SK-N-SH (cell line): ENCODE measurements around the gene MASP1. TPM values are rescaled to one million over a fixed set of nuclear protein-coding genes. Genes with fewer than 3 reads are reported as not detected.

Source experiments
- CTCF ChIA-PET: fragments of 300-600, 350-600 bp; formaldehyde crosslinking; extraction: SDS; loops from one replicate; lab custom pipeline; 2021; lab: Yijun Ruan, JAX
- POLR2A ChIA-PET: fragments of 350-600 bp; sonication (Branson Sonifier 250); formaldehyde crosslinking; extraction: SDS; loops from one replicate; lab custom pipeline; 2020; ENCODE audit warnings: antibody characterized with exemption, inconsistent platforms; lab: Yijun Ruan, JAX
- DNase-seq: peaks from one replicate; pipeline ENCODE4 v3.0.0; 2012
- H2AFZ ChIP-seq: fragments of 200-600 bp; sonication (generic); 2 replicates; pipeline ENCODE4 v1.8.1; 2016; ENCODE audit warnings: antibody characterized with exemption, mild to moderate bottlenecking, low read depth
- H3F3A ChIP-seq: fragments of 200-600 bp; sonication (generic); replicated peaks from 2 replicates; pipeline ENCODE3; 2016; ENCODE audit warnings: antibody characterized with exemption, mild to moderate bottlenecking; ENCODE audit not compliant: insufficient read depth
- H3K27ac ChIP-seq, 2 experiments: fragments of 200-500 bp in 1 of 2; fragments of 200-600 bp in 1 of 2; sonication (Bioruptor generic) in 1 of 2; sonication (generic), shearing (Covaris generic) in 1 of 2; 2 replicates each; pipeline versions ENCODE4 v1.5.1 to v1.6.1; 2014 to 2016; ENCODE audit warnings: low read depth in 2 of 2, inconsistent platforms in 1 of 2, low read length in 1 of 2, mild to moderate bottlenecking in 1 of 2, mixed read lengths in 1 of 2
- H3K27me3 ChIP-seq: fragments of 200-600 bp; sonication (generic), shearing (Covaris generic); 2 replicates; pipeline ENCODE4 v1.6.1; 2016; ENCODE audit warnings: mixed run types; ENCODE audit not compliant: insufficient read depth
- H3K36me3 ChIP-seq, 2 experiments: fragments of 200-500 bp in 1 of 2; fragments of 200-600 bp in 1 of 2; sonication (Bioruptor generic) in 1 of 2; sonication (generic) in 1 of 2; replicated peaks in 1 of 2; 2 replicates each; pipeline versions ENCODE3 to v1.5.1; 2014 to 2016; ENCODE audit warnings: low read length in 1 of 2, mild to moderate bottlenecking in 1 of 2; ENCODE audit not compliant: insufficient read depth in 2 of 2, control insufficient read depth in 1 of 2
- H3K4me1 ChIP-seq, 2 experiments: fragments of 200-500 bp in 1 of 2; fragments of 200-600 bp in 1 of 2; sonication (Bioruptor generic) in 1 of 2; sonication (generic), shearing (Covaris generic) in 1 of 2; 2 replicates each; pipeline versions ENCODE4 v1.5.1 to v1.6.1; 2014 to 2016; ENCODE audit warnings: low read depth in 1 of 2, low read length in 1 of 2, mixed run types in 1 of 2; ENCODE audit not compliant: insufficient read depth in 2 of 2, control insufficient read depth in 1 of 2
- H3K4me2 ChIP-seq: fragments of 200-600 bp; sonication (generic), shearing (Covaris generic); 2 replicates; pipeline ENCODE4 v1.6.1; 2017; ENCODE audit warnings: mixed run types
- H3K4me3 ChIP-seq, 2 experiments: fragments of 200-500 bp in 1 of 2; fragments of 200-600 bp in 1 of 2; sonication (Bioruptor generic) in 1 of 2; sonication (generic), shearing (Covaris generic) in 1 of 2; 2 replicates each; pipeline versions ENCODE4 v1.5.1 to v1.8.1; 2014 to 2016; ENCODE audit warnings: low read depth in 2 of 2, inconsistent platforms in 1 of 2, low read length in 1 of 2, mild to moderate bottlenecking in 1 of 2, mixed read lengths in 1 of 2, moderate library complexity in 1 of 2
- H3K79me2 ChIP-seq: fragments of 200-600 bp; sonication (generic); 2 replicates; pipeline ENCODE4 v1.8.1; 2017; ENCODE audit warnings: mild to moderate bottlenecking; ENCODE audit not compliant: insufficient read depth
- H3K9ac ChIP-seq: fragments of 200-600 bp; sonication (generic); 2 replicates; pipeline ENCODE4 v1.6.1; 2017; ENCODE audit warnings: mixed run types
- H3K9me2 ChIP-seq: fragments of 200-600 bp; sonication (generic); 2 replicates; pipeline ENCODE4 v1.6.1; 2017; ENCODE audit warnings: mixed run types
- H3K9me3 ChIP-seq: fragments of 200-600 bp; sonication (generic); 2 replicates; pipeline ENCODE4 v1.6.1; 2017; ENCODE audit warnings: mixed run types, mild to moderate bottlenecking, moderate library complexity
- H4K20me1 ChIP-seq: fragments of 200-600 bp; sonication (generic); 2 replicates; pipeline ENCODE4 v1.6.1; 2017; ENCODE audit warnings: mild to moderate bottlenecking, mixed run types; ENCODE audit not compliant: insufficient read depth
- CTCF ChIP-seq: fragments of 200-600 bp; sonication (generic); IDR thresholded peaks from 2 replicates; pipeline ENCODE4 v1.6.1; 2017; ENCODE audit warnings: antibody characterized with exemption, mild to moderate bottlenecking, moderate library complexity
- EP300 ChIP-seq, 2 experiments: IDR thresholded peaks; 2 replicates each; pipeline versions ENCODE4 v1.4.0 to v1.6.1; 2012; ENCODE audit warnings: borderline replicate concordance in 1 of 2, low read depth in 1 of 2, low read length in 1 of 2
- FOSL2 ChIP-seq: IDR thresholded peaks from 2 replicates; pipeline ENCODE4 v1.4.0; 2012; ENCODE audit warnings: low read depth, mild to moderate bottlenecking, moderate library complexity, borderline replicate concordance
- FOXJ3 ChIP-seq: sonication (generic); formaldehyde crosslinking; IDR thresholded peaks from 2 replicates; pipeline ENCODE4 v1.5.1; 2020; ENCODE audit warnings: mild to moderate bottlenecking, missing genetic modification reagents
- JUND ChIP-seq: IDR thresholded peaks from 2 replicates; pipeline ENCODE4 v1.4.0; 2012
- MXI1 ChIP-seq: IDR thresholded peaks from 2 replicates; pipeline ENCODE4 v1.6.1; 2012; ENCODE audit warnings: mild to moderate bottlenecking, low read depth, low read length, improper control_type of control experiment
- NFIC ChIP-seq: IDR thresholded peaks from 2 replicates; pipeline ENCODE4 v1.4.0; 2012; ENCODE audit warnings: borderline replicate concordance
- NRF1 ChIP-seq: IDR thresholded peaks from 2 replicates; pipeline ENCODE4 v1.6.1; 2012; ENCODE audit warnings: low read depth, mild to moderate bottlenecking, low read length
- PBX3 ChIP-seq: IDR thresholded peaks from 2 replicates; pipeline ENCODE4; 2012
- REST ChIP-seq: IDR thresholded peaks from 2 replicates; pipeline ENCODE4 v1.6.1; 2012; ENCODE audit warnings: mild to moderate bottlenecking, low read depth, low read length, moderate library complexity
- RFX5 ChIP-seq: IDR thresholded peaks from 2 replicates; pipeline ENCODE4 v1.6.1; 2012; ENCODE audit warnings: mild to moderate bottlenecking, improper control_type of control experiment, low read length
- RXRA ChIP-seq: IDR thresholded peaks from 2 replicates; pipeline ENCODE4 v1.4.0; 2012; ENCODE audit warnings: low read depth, mild to moderate bottlenecking, borderline replicate concordance
- SMC3 ChIP-seq: IDR thresholded peaks from 2 replicates; pipeline ENCODE4 v1.6.1; 2012; ENCODE audit warnings: low read depth, low read length, improper control_type of control experiment
- TCF12 ChIP-seq: IDR thresholded peaks from 2 replicates; pipeline ENCODE4 v1.4.0; 2012
- YY1 ChIP-seq: IDR thresholded peaks from 2 replicates; pipeline ENCODE4 v1.4.0; 2012; ENCODE audit warnings: low read depth, mild to moderate bottlenecking
- ZBTB33 ChIP-seq: IDR thresholded peaks from 2 replicates; pipeline ENCODE4 v1.4.0; 2012; ENCODE audit warnings: low read depth, borderline replicate concordance
- WGBS: methylation state at CpG from one replicate; pipeline ENCODE4 v1.1.6; 2017; ENCODE audit warnings: low lambda C conversion rate; 5-methylcytosine and 5-hydroxymethylcytosine counted together
- polyA plus RNA-seq, 3 experiments: library from polyadenylated mRNA; depleted of rRNA; stranded (reverse); fragments of >200 nt; gene quantifications; 2 replicates each; pipeline ENCODE4 v1.2.3, GENCODE V29; 2012

MASP1 gene
- polyA plus RNA-seq, 1 of the 3 experiments (the other 2 are of a cell fraction): not detected

GRCh38 chr3:187211532-187212195 lies 79.9 kb downstream of the MASP1 start:
- H3K9ac ChIP-seq: no peak overlapping the region
- H3K4me2 ChIP-seq: no peak overlapping the region
- no peaks in the 10 kb centered on the region for H3K79me2 ChIP-seq
- no peak overlapping the region for H3K27ac ChIP-seq
- ChIA-PET CTCF (interaction anchor here (0.7 to 1.2 kb wide), 2 partner anchors 9 to 272 kb away, joined by 3 to 4 read pairs; no protein-coding TSS in a partner anchor), POLR2A (no interaction called here)
- no peak for TF ChIP-seq TCF12
- TF ChIP-seq NRF1: no peak
- TF ChIP-seq YY1: no peak
- TF ChIP-seq MXI1: no peak
- TF ChIP-seq JUND: no peak
- no peak for TF ChIP-seq SMC3
- no peak for TF ChIP-seq ZBTB33
- no peak for TF ChIP-seq RFX5
- no peak for TF ChIP-seq FOSL2
- TF ChIP-seq FOXJ3 (CRISPR knock-in tag): no peak
- no peak for TF ChIP-seq CTCF
- no peak for TF ChIP-seq PBX3
- TF ChIP-seq EP300 (IDR thresholded peaks at IDR 0.05; ENCODE audit: borderline replicate concordance in 1 of 2, low read depth in 1 of 2, low read length in 1 of 2): no peak
- TF ChIP-seq NFIC: no peak
- no peak for TF ChIP-seq RXRA
- TF ChIP-seq REST: no peak
- 0% methylated on average over 3 of the region's 3 CpGs for WGBS
- no peak overlapping the region for H3K4me3 ChIP-seq
- H3K4me1 ChIP-seq: peaks cover 0 to 7% of the 10 kb centered on the region in 2 experiments; a peak in 1 of 4 replicates
- no peaks in the 10 kb centered on the region for H4K20me1 ChIP-seq
- H3K9me3 ChIP-seq: no peaks in the 10 kb centered on the region
- H3F3A ChIP-seq: no peaks in the 10 kb centered on the region
- DNase-seq: no peak
- H3K9me2 ChIP-seq: no peaks in the 10 kb centered on the region
- no peaks in the 10 kb centered on the region for H3K36me3 ChIP-seq
- peaks cover 9% of the 10 kb centered on the region; the same call in 1 of the 2 replicates for H3K27me3 ChIP-seq
- no peak overlapping the region for H2AFZ ChIP-seq
